ENCODE results near the gene SNRNP35. TPM values are rescaled to one million over a fixed set of nuclear protein-coding genes. Genes with fewer than 3 reads are reported as not detected.
"Not testable (repeated sequence)": the region's sequence is repeated elsewhere in the genome, so short reads cannot be mapped to it uniquely, and the experiment has no call there.

Gene SNRNP35
- total and polyA plus RNA-seq, 2 donors (not counting 1 experiment from before 2014, with no cell fraction given) = 33.8 to 57.8 TPM

GRCh38 chr12:123491481-123491880 is 33.5 kb downstream of the SNRNP35 start:
- Histone ChIP-seq H3K27me3 (replicated peaks in 1 of 4; ENCODE audit: control extremely low read depth in 1 of 4, control insufficient read depth in 3 of 4, insufficient read depth in 4 of 4, low read length in 3 of 4) (no peaks in the 10 kb centered on the region), H3K27ac (ENCODE audit: low read length in 2 of 2) (no peak overlapping the region), H3K9me3 (ENCODE audit: control extremely low read depth in 1 of 3, control insufficient read depth in 2 of 3, insufficient read depth in 1 of 3, low read length in 2 of 3) (no peaks in the 10 kb centered on the region), H3K4me3 (ENCODE audit: control extremely low read depth in 1 of 5, extremely low read depth in 1 of 5, insufficient read depth in 1 of 5, low read depth in 2 of 5, low read length in 4 of 5) (no peak overlapping the region), H3K4me1 (ENCODE audit: control insufficient read depth in 2 of 2, insufficient read depth in 2 of 2, low read length in 2 of 2) (no peaks in the 10 kb centered on the region), H3K9ac (ENCODE audit: low read length) (no peak overlapping the region), H3K79me2 (ENCODE audit: control insufficient read depth, insufficient read depth, low read length) (no peaks in the 10 kb centered on the region), H2AFZ (ENCODE audit: insufficient read depth, low read depth, low read length, poor library complexity, severe bottlenecking) (no peak overlapping the region), H4K20me1 (ENCODE audit: control insufficient read depth, insufficient read depth, low read length, poor library complexity, severe bottlenecking) (no peaks in the 10 kb centered on the region), H3K36me3 (replicated peaks in 1 of 2; ENCODE audit: control extremely low read depth in 1 of 2, control insufficient read depth in 1 of 2, extremely low read depth in 1 of 2, insufficient read depth in 2 of 2, low read length in 1 of 2) (no peaks in the 10 kb centered on the region), H3K4me2 (replicated peaks; ENCODE audit: low read depth, low read length, poor library complexity, severe bottlenecking) (no peak overlapping the region)
- Mint-ChIP-seq H3K9me3 (ENCODE audit: insufficient read depth) (no peaks in the 10 kb centered on the region), H3K27me3 (no peaks in the 10 kb centered on the region), H3K27ac (no peak overlapping the region), H3K4me3 (no peak overlapping the region), H3K4me1 (no peaks in the 10 kb centered on the region)
- 96% methylated on average over 13 of the region's 13 CpGs for WGBS (ENCODE audit: insufficient coverage)
- intact Hi-C loops (cut with micrococcal nuclease) = no loop called here
- ATAC-seq (ENCODE audit: low read depth) (no peak), DNase-seq (no peak)
- CTCF ChIA-PET = no interaction called here
- TF ChIP-seq CTCF (IDR thresholded peaks at IDR 0.05) (no peak), EZH2 (IDR thresholded peaks at IDR 0.05; ENCODE audit: borderline replicate concordance, insufficient read depth, low read depth, low read length, poor library complexity, severe bottlenecking) (no peak)
- POLR2A ChIA-PET = no interaction called here

GRCh38 chr12:123492339-123493039 is 34.5 kb downstream of the SNRNP35 start:
- H3K27me3 Mint-ChIP-seq; H3K36me3 ChIP-seq (replicated peaks in 1 of 2; ENCODE audit: control extremely low read depth in 1 of 2, control insufficient read depth in 1 of 2, extremely low read depth in 1 of 2, insufficient read depth in 2 of 2, low read length in 1 of 2); POLR2A ChIA-PET; H3K27ac ChIP-seq (ENCODE audit: low read length in 2 of 2); H3K4me2 ChIP-seq (replicated peaks; ENCODE audit: low read depth, low read length, poor library complexity, severe bottlenecking); H4K20me1 ChIP-seq (ENCODE audit: control insufficient read depth, insufficient read depth, low read length, poor library complexity, severe bottlenecking); intact Hi-C loops (cut with micrococcal nuclease); H3K4me1 ChIP-seq (ENCODE audit: control insufficient read depth in 2 of 2, insufficient read depth in 2 of 2, low read length in 2 of 2); H3K27me3 ChIP-seq (replicated peaks in 1 of 4; ENCODE audit: control extremely low read depth in 1 of 4, control insufficient read depth in 3 of 4, insufficient read depth in 4 of 4, low read length in 3 of 4); H3K9me3 ChIP-seq (ENCODE audit: control extremely low read depth in 1 of 3, control insufficient read depth in 2 of 3, insufficient read depth in 1 of 3, low read length in 2 of 3); H3K4me1 Mint-ChIP-seq; H2AFZ ChIP-seq (ENCODE audit: insufficient read depth, low read depth, low read length, poor library complexity, severe bottlenecking); H3K27ac Mint-ChIP-seq; DNase-seq; H3K4me3 ChIP-seq (ENCODE audit: control extremely low read depth in 1 of 5, extremely low read depth in 1 of 5, insufficient read depth in 1 of 5, low read depth in 2 of 5, low read length in 4 of 5); H3K9me3 Mint-ChIP-seq (ENCODE audit: insufficient read depth); ATAC-seq (ENCODE audit: low read depth); H3K79me2 ChIP-seq (ENCODE audit: control insufficient read depth, insufficient read depth, low read length); H3K4me3 Mint-ChIP-seq; CTCF ChIA-PET; H3K9ac ChIP-seq (ENCODE audit: low read length): not testable (repeated sequence)
- WGBS (ENCODE audit: insufficient coverage) = 96% methylated on average over 3 of the region's 7 CpGs
